GM12874 (cell line): ENCODE measurements around the gene EPS8L1.

Experiments
- TF ChIP-seq, protein P1 (sequence below): IDR thresholded peaks from 2 replicates; pipeline ENCODE4 v1.5.1; 2011; ENCODE audit warnings: low read depth, mild to moderate bottlenecking, control low read depth, low read length, moderate library complexity; ENCODE audit not compliant: insufficient read depth

Gene EPS8L1

DNA sequence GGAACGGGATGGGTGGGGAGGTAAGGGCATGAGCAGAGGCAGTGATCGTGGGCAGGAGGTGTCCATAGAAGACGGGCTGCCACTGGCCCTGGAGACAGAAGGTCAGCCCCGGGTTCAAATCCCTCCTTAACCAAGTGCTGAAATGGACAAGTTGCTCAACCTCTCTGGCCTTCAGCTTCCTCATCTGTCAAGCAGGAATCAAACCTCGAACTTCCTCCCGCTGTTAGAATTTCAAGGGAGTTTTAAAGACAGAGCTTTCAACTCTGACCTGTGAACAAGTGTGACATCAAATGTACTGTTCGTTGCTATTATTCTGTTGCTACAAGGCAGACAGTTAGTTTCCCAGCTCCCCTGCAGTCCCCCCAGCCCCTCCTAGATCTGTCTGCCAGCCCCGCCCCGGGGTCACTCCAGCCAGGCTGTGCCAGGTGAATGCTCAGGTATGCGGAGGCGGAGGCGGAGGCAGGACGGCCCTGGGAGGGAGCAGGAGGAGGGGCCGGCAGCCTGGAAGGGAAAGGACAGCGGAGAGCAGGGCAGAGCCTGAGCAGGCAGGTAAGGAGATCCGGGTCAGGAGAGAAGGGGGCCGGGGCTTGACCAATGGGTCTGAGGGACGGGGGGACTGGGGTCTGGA is at the start of gene EPS8L1:
Gene EPS8L1, plus strand, starts transcription at position 499 of the 628 bp plus-strand sequence. CDS start 576 bp downstream, outside the sequence.
- TF ChIP-seq, protein P1, sequence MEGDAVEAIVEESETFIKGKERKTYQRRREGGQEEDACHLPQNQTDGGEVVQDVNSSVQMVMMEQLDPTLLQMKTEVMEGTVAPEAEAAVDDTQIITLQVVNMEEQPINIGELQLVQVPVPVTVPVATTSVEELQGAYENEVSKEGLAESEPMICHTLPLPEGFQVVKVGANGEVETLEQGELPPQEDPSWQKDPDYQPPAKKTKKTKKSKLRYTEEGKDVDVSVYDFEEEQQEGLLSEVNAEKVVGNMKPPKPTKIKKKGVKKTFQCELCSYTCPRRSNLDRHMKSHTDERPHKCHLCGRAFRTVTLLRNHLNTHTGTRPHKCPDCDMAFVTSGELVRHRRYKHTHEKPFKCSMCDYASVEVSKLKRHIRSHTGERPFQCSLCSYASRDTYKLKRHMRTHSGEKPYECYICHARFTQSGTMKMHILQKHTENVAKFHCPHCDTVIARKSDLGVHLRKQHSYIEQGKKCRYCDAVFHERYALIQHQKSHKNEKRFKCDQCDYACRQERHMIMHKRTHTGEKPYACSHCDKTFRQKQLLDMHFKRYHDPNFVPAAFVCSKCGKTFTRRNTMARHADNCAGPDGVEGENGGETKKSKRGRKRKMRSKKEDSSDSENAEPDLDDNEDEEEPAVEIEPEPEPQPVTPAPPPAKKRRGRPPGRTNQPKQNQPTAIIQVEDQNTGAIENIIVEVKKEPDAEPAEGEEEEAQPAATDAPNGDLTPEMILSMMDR = no peak

DNA sequence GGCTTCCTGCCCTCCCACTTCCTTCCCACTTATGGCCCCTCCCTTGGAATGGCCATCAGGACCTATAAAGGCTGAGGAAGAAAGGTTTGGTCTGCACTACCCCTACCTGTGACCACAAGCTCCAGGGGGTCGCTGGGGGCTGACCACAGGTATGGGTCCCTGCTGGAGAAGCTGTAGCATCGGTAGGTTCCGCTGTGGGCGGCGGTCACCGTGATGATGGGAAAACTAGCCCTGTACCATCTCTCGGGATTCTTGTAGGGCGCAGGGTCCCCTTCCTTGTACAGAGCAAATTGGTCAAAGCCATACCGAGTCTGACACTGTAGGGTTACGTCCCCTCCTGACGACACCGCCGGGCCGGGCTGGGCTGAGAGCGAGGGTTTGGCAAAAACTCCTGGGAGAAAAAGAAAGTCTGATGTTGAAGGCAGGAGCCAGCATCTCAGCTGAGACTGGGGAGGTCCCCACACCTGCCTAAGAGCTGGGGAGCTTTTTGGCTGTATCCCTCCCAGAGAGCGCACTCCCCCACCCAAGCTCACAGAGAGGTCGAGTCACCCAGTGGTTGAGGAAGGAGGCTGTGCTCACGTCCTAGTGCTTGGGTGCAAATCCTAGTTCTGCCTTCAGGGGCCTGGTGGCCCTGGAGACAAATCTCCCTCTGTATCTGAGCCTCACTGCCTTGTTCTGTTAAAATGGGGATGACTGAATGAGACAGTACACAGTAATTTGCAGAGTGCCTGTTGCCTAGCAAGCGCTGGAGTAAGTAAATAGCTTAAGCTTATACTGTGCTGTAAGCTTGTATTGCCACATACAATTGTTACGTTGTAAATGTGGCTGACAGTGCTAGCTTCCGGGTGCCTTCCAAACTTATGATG is 48.0 kb upstream of the EPS8L1 start:
- TF ChIP-seq, protein P1 = no peak

DNA sequence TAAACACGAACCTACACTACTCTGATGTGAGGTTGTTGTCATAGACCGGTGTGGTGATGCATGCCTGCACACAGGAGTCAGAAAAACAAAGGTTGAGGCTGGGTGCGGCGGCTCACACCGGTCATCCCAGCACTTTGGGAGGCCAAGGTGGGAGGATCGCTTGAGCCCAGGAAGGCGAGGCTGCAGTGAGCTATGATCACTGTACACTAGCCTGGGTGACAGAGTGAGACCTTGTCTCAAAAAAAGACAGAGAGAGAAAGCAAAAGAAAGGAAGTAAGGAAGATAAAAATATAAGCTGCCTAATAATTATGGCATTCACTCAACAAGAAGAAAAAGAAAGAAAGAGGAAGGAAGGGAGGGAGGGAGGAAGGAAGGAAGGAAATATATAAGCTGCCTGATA is 46.9 kb upstream of the EPS8L1 start:
- TF ChIP-seq, protein P1 = no peak

DNA sequence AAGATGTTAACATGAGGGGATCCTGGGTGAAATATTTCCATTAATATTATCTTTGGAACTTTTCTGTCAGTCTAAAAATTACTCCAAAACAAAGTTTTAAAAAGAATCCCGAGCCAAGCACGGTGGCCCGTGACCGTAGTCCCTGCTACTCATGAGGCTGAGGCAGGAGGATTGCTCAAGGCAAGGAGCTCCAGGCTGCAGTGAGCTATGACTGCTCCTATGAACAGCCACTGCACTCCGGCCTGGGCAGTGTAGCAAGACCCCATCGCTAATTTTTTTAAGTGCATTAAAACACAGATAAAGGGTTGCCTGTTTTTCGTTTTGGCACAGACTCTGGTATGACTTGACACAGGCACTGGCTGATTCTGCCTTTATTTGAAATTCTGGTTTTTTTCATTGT is 44.5 kb upstream of the EPS8L1 start:
- TF ChIP-seq, protein P1 = no peak

DNA sequence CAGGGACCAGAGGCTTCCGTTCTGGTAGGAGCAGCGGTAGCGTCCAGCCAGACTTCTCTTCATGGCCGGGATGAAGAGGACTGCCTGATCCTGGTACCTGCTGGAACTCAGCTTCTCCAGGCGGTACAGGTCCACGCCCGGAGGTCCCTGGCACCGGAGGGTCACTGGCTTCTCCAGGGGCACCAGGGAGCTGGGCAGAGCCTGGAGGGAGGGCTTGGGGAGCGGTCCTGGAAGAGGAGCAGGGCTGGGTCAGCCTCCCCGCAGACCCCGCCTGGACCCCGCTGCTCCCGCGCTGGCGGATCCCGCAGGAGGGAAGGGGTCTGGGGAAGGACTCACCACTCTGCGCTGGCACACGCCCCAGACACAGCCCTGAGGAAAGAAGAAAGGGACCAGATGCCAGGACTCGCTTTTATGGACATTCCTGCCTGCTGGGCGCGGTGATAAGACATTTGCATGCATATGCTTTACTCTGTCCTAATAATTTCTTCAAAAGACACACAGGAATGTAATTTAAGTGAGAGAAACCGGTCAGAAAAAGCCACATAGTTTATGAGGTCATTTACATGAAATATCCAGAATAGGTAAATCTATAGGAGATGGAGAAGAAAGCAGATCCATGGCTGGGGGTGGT is 43.4 kb upstream of the EPS8L1 start:
- TF ChIP-seq, protein P1 = no peak

DNA sequence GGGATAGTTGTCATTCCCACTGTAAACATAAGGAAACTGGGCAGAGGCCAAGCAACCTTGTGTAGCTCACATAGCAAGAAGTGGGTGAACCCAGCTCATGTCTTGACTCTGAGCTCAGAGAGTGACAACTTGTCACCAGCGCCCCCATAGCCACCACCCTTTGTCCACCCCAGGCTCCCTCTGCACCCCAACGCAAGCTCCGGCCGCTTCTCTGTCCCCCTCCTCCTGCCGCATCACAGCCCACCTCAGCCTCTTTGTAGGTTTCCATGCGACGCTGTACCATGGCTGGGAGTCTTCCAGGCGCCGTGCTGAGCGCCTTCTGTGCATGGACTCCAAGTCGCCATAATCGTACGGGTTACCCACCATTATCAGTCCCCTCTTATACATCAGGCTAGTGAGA is 40.9 kb upstream of the EPS8L1 start:
- TF ChIP-seq, protein P1 = no peak

DNA sequence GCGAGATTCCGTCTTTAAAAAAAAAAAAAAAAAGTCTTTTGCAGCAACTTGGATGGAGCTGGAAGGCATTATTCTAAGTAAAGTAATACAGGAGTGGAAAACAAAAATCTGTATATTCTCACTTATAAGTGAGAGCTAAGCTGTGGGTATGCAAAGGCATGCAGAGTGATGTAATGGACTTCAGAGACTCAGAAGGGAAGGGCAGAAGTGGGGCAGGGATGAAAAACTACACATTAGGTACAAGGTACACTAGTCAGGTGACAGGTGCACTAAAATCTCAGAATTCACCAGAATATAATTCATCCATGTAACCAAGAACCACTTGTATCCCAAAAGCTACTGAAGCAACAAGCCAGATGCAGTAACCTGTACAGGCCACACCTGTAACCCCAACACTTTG is 39.6 kb upstream of the EPS8L1 start:
- TF ChIP-seq, protein P1 = no peak
